Neural progenitor cell (in vitro differentiated cells): ENCODE measurements around the gene PMF1.

Experiments
- CTCF ChIP-seq: fragments of 200-600 bp; sonication (generic); IDR thresholded peaks from 2 replicates; pipeline ENCODE4 v1.5.1; 2017; ENCODE audit warnings: antibody characterized with exemption, mild to moderate bottlenecking
- EZH2phosphoT487 ChIP-seq: fragments of 200-600 bp; sonication (generic); IDR thresholded peaks from 2 replicates; pipeline ENCODE4 v1.6.1; 2017; ENCODE audit warnings: antibody characterized with exemption

- TF ChIP-seq CTCF (no peak), EZH2phosphoT487 (no peak)
Measured at GRCh38 chr1:156244712-156245111, 31.9 kb downstream of the PMF1 start.
